CD14-positive monocyte (primary cell): Measurements from ENCODE around the gene SFXN4. TPM values are rescaled to one million over a fixed set of nuclear protein-coding genes. Genes with fewer than 3 reads are reported as not detected.
"Not testable (repeated sequence)": the region's sequence is repeated elsewhere in the genome, so short reads cannot be mapped to it uniquely, and the experiment has no call there.

Experiments
- DNase-seq, 3 donors: peaks; one replicate each; pipeline ENCODE4 v3.0.0-alpha.2; 2011 to 2022
- H2AFZ ChIP-seq: 2 replicates; pipeline ENCODE4 v1.6.0; 2012; ENCODE audit warnings: mild to moderate bottlenecking, low read depth, low read length, inconsistent platforms; ENCODE audit not compliant: insufficient read depth, poor library complexity, severe bottlenecking
- H3K27ac ChIP-seq, 2 donors: 1 replicate in 1 of 2; 2 replicates in 1 of 2; pipeline ENCODE4 v1.5.1; 2012 to 2013; ENCODE audit warnings: low read length in 2 of 2, control low read depth in 1 of 2, inconsistent platforms in 1 of 2, low read depth in 1 of 2, mild to moderate bottlenecking in 1 of 2
- H3K27me3 ChIP-seq, 2 donors: one replicate each; pipeline versions ENCODE4 v1.6.0 to v1.6.1; 2011 to 2013; ENCODE audit warnings: low read length in 2 of 2; ENCODE audit not compliant: control insufficient read depth in 2 of 2, insufficient read depth in 2 of 2
- H3K36me3 ChIP-seq, 2 donors: replicated peaks in 1 of 2; 1 replicate in 1 of 2; 2 replicates in 1 of 2; pipeline versions ENCODE4 v1.5.1 to v1.6.1; 2012 to 2013; ENCODE audit warnings: low read length in 2 of 2, control low read depth in 1 of 2, inconsistent platforms in 1 of 2, mild to moderate bottlenecking in 1 of 2; ENCODE audit not compliant: insufficient read depth in 2 of 2, control insufficient read depth in 1 of 2
- H3K4me1 ChIP-seq, 2 donors: 1 replicate in 1 of 2; 2 replicates in 1 of 2; pipeline versions ENCODE4 v1.5.1 to v1.6.1; 2012 to 2013; ENCODE audit warnings: low read length in 2 of 2, control low read depth in 1 of 2, inconsistent platforms in 1 of 2, mild to moderate bottlenecking in 1 of 2, moderate library complexity in 1 of 2; ENCODE audit not compliant: insufficient read depth in 2 of 2, control insufficient read depth in 1 of 2
- H3K4me2 ChIP-seq: replicated peaks from 2 replicates; pipeline ENCODE3; 2012; ENCODE audit warnings: low read length, moderate library complexity, mild to moderate bottlenecking; ENCODE audit not compliant: poor library complexity, severe bottlenecking; ENCODE audit errors: extremely low read depth
- H3K4me3 ChIP-seq, 3 experiments: fragments of 200-600 bp in 1 of 3; sonication (generic) in 1 of 3; replicated peaks in 1 of 3; 1 replicate in 2 of 3; 2 replicates in 1 of 3; pipeline ENCODE4 v1.5.1; 2011 to 2013; ENCODE audit warnings: low read length in 3 of 3, mild to moderate bottlenecking in 3 of 3, control low read depth in 2 of 3, low read depth in 2 of 3, inconsistent platforms in 1 of 3, moderate library complexity in 1 of 3
- H3K79me2 ChIP-seq: 2 replicates; pipeline ENCODE4 v1.6.0; 2012; ENCODE audit warnings: mild to moderate bottlenecking, control low read depth, inconsistent platforms, low read length, moderate library complexity; ENCODE audit not compliant: insufficient read depth
- H3K9ac ChIP-seq: 2 replicates; pipeline ENCODE4 v1.6.0; 2017; ENCODE audit warnings: low read length, mild to moderate bottlenecking; ENCODE audit not compliant: insufficient read depth, poor library complexity, severe bottlenecking
- H3K9me3 ChIP-seq, 2 donors: replicated peaks in 1 of 2; 1 replicate in 1 of 2; 2 replicates in 1 of 2; pipeline versions ENCODE4 v1.5.1 to v1.6.1; 2012 to 2013; ENCODE audit warnings: low read length in 2 of 2, control low read depth in 1 of 2; ENCODE audit not compliant: control insufficient read depth in 1 of 2, insufficient read depth in 1 of 2
- H4K20me1 ChIP-seq: 2 replicates; pipeline ENCODE4 v1.6.0; 2012; ENCODE audit warnings: mild to moderate bottlenecking, low read length, control low read depth, moderate library complexity; ENCODE audit not compliant: insufficient read depth
- H3K27ac Mint-ChIP-seq, 7 donors: one replicate each; pipeline ENCODE4 v1.8.0; 2020; ENCODE audit warnings: mild to moderate bottlenecking in 7 of 7, mixed read lengths in 7 of 7, moderate library complexity in 6 of 7, inconsistent platforms in 2 of 7
- H3K27me3 Mint-ChIP-seq, 3 donors: one replicate each; pipeline ENCODE4 v1.8.0; 2021 to 2022; ENCODE audit warnings: low read depth in 3 of 3, mild to moderate bottlenecking in 3 of 3, mixed read lengths in 3 of 3, moderate library complexity in 3 of 3, inconsistent platforms in 1 of 3
- H3K36me3 Mint-ChIP-seq, 2 donors: one replicate each; pipeline ENCODE4 v1.8.0; 2020; ENCODE audit warnings: mixed read lengths in 2 of 2, inconsistent platforms in 1 of 2, mild to moderate bottlenecking in 1 of 2
- H3K4me1 Mint-ChIP-seq: one replicate; pipeline ENCODE4 v1.8.0; 2020; ENCODE audit warnings: mild to moderate bottlenecking, mixed read lengths
- H3K4me3 Mint-ChIP-seq, 2 donors: one replicate each; pipeline ENCODE4 v1.8.0; 2020; ENCODE audit warnings: mild to moderate bottlenecking in 2 of 2, mixed read lengths in 2 of 2, moderate library complexity in 1 of 2
- H3K9me3 Mint-ChIP-seq, 7 donors: one replicate each; pipeline ENCODE4 v1.8.0; 2020 to 2022; ENCODE audit warnings: mixed read lengths in 7 of 7, mild to moderate bottlenecking in 6 of 7, moderate library complexity in 6 of 7, inconsistent platforms in 2 of 7
- CTCF ChIP-seq: fragments of 200-600 bp; IDR thresholded peaks from one replicate; pipeline ENCODE4 v1.8.0; 2022; ENCODE audit warnings: antibody characterized with exemption, mild to moderate bottlenecking
- WGBS: methylation state at CpG from one replicate; pipeline ENCODE4 v1.1.5; 2013; ENCODE audit warnings: missing lambda C conversion rate; ENCODE audit not compliant: insufficient coverage; 5-methylcytosine and 5-hydroxymethylcytosine counted together
- intact Hi-C, 2 donors: fragments of 100-400 bp; cut with micrococcal nuclease; formaldehyde crosslinking; loops; one replicate each; pipeline versions ENCODE4 v1.15.0 to v1.15.1; 2023
- polyA plus RNA-seq, 3 donors: library from polyadenylated mRNA; depleted of rRNA in 1 of 3; unstranded in 2 of 3; stranded (reverse) in 1 of 3; fragments of 300-500 nt in 2 of 3; fragments of >200 nt in 1 of 3; fragmentation: Illumina TruSeq in 2 of 3; gene quantifications; 1 replicate in 2 of 3; 2 replicates in 1 of 3; pipeline ENCODE4 v1.2.3, GENCODE V29; 2012 to 2021

SFXN4 gene
- polyA plus RNA-seq, 3 donors, result 8.3 to 20.4 (median 18.3) TPM

- H4K20me1 ChIP-seq, result no peaks in the 10 kb centered on the region
- H3K27ac ChIP-seq, result no peak overlapping the region
- H3K4me3 Mint-ChIP-seq, result no peak overlapping the region
- peaks cover 72 to 79% of the 10 kb centered on the region in 2 donors for H3K36me3 Mint-ChIP-seq
- H3K36me3 ChIP-seq, result peaks cover 53 to 92% of the 10 kb centered on the region in 2 donors
- no peaks in the 10 kb centered on the region for H3K79me2 ChIP-seq
- H3K9me3 ChIP-seq, result no peaks in the 10 kb centered on the region
- no peaks in the 10 kb centered on the region for H3K4me1 Mint-ChIP-seq
- peak overlapping the region in 2 of 7 donors; percentile 21 to 36 for H3K27ac Mint-ChIP-seq
- no peak overlapping the region for H2AFZ ChIP-seq
- H3K4me2 ChIP-seq, result no peak overlapping the region
- DNase-seq, result no peak
- no peaks in the 10 kb centered on the region for H3K27me3 Mint-ChIP-seq
- H3K4me1 ChIP-seq, result no peaks in the 10 kb centered on the region
- H3K27me3 ChIP-seq, result no peaks in the 10 kb centered on the region
- no peak overlapping the region for H3K4me3 ChIP-seq
- 89% methylated on average over 3 of the region's 5 CpGs for WGBS
- H3K9ac ChIP-seq, result no peak overlapping the region
- intact Hi-C loops, result no loop called here
- H3K9me3 Mint-ChIP-seq, result peaks cover 0 to 2% (median 0%) of the 10 kb centered on the region in 7 donors
- no peak for TF ChIP-seq CTCF
Observed at GRCh38 chr10:119153041-119153440, 12.5 kb downstream of the SFXN4 start.

GRCh38 chr10:119151601-119152000 lies 13.9 kb downstream of the SFXN4 start:
- H3K4me1 ChIP-seq, H3K4me3 ChIP-seq, H3K9me3 ChIP-seq, H3K9me3 Mint-ChIP-seq, H3K4me2 ChIP-seq, H3K4me3 Mint-ChIP-seq, DNase-seq, intact Hi-C loops, H3K79me2 ChIP-seq, H3K9ac ChIP-seq, H2AFZ ChIP-seq, H3K27ac Mint-ChIP-seq, H4K20me1 ChIP-seq, H3K4me1 Mint-ChIP-seq, H3K27ac ChIP-seq, H3K27me3 Mint-ChIP-seq, H3K27me3 ChIP-seq: not testable (repeated sequence)
- peaks cover 74 to 85% of the 10 kb centered on the region in 2 donors for H3K36me3 Mint-ChIP-seq
- 100% methylated on average over 1 of the region's 6 CpGs for WGBS
- peaks cover 56 to 92% of the 10 kb centered on the region in 2 donors for H3K36me3 ChIP-seq
